ENCODE data around the gene KIAA0753.
"Not testable (repeated sequence)": the region's sequence is repeated elsewhere in the genome, so short reads cannot be mapped to it uniquely, and the experiment has no call there.

Gene KIAA0753

DNA sequence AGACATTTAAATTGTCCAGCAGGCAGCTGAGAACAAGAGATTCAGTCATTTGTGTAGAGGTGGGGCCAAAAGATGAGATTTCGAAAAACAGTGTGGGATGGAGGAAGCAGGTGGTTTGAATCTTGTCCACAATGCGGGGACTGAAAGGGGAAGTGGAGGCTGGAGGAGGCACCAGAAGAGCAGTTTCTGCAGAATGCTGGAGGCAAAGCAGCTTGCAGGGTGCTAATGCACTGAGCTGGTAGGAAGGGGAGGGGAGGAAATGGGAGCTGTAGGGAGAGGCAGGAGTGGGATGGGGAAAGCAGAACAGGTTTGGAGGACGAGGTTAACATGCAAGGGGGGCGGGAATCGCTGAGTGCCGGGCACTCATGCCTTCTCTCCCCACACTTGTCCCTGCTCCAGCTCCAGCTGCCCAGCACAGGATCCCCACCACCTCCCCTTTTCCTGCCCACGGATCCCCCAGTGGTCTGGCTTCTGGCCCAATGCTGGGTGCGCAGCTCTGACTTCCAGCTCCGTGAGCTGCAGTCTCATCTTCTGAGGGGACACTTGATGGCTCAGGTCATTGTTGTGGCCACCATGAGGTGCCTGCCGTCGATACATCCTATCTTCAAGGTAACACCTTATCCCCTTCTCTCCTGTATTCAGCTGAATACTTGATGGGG, 20.4 kb upstream of the KIAA0753 start:
- Mint-ChIP-seq H3K36me3 (ENCODE audit: low read depth) (peaks cover 15% of the 10 kb centered on the region), H3K4me3 (peak overlapping the region; percentile 79), H3K9me3 (no peaks in the 10 kb centered on the region), H3K4me1 (ENCODE audit: low read depth) (peaks cover 59% of the 10 kb centered on the region), H3K27ac (peak overlapping the region; percentile 85), H3K27me3 (peaks cover 19% of the 10 kb centered on the region)
- intact Hi-C loops (cut with micrococcal nuclease) = loop anchor here (10.0 kb wide), 3 partner anchors 94 to 344 kb away; partner anchors contain the start of gene XAF1

DNA sequence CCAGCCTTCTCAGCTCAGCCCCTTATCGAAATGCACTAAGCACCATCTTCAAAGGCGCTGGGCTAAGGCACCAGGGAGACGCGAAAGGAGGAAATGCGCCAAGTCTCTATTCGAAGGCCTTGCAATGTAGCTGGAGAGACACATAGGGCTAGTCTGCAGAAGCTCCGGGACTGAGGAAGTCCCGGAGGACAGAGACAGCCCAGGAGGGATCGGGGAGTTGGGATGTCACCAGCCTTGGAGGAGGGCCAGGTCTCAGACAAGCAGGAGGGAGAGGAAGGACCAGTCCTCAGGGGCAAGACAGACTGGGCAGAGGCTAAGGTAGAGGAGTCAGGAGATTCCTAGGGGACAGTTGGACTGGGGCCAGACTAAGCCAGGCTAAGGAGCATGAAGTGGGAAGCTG, 19.6 kb upstream of the KIAA0753 start:
- Mint-ChIP-seq H3K4me3 (peak overlapping the region; percentile 79), H3K36me3 (ENCODE audit: low read depth) (peaks cover 21% of the 10 kb centered on the region)
- intact Hi-C loops (cut with micrococcal nuclease) = loop anchor here (10.0 kb wide), 3 partner anchors 95 to 345 kb away; partner anchors contain the start of gene XAF1

DNA sequence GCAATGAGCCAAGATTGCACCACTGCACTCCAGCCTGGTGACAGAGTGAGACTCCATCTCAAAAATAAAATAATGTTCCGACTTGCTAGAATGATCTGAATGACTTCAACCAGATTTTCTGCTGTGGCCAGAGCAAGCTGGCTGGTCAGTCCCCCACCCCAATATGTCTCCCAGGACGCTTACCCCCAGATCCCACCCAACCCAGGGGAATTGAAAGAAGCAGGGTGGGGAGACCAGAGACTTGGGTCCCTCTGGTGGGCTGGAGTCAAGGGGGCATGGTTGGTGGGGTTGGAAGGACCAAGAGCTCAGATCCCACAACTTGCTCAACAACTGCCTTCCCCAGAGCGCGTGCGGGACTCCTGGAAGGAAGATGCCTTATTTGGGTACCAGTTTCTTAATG, 17.9 kb upstream of the KIAA0753 start:
- Mint-ChIP-seq H3K27me3 (peaks cover 41% of the 10 kb centered on the region), H3K4me1 (ENCODE audit: low read depth) (peaks cover 75% of the 10 kb centered on the region), H3K36me3 (ENCODE audit: low read depth) (peaks cover 36% of the 10 kb centered on the region)
- H3K9me3 Mint-ChIP-seq; H3K4me3 Mint-ChIP-seq; H3K27ac Mint-ChIP-seq; intact Hi-C loops (cut with micrococcal nuclease): not testable (repeated sequence)

More for the DNA sequence above, 19.6 kb upstream of the KIAA0753 start:
- Mint-ChIP-seq H3K27ac (peak overlapping the region; percentile 85), H3K4me1 (ENCODE audit: low read depth) (peaks cover 62% of the 10 kb centered on the region), H3K9me3 (no peaks in the 10 kb centered on the region), H3K27me3 (peaks cover 25% of the 10 kb centered on the region)

DNA sequence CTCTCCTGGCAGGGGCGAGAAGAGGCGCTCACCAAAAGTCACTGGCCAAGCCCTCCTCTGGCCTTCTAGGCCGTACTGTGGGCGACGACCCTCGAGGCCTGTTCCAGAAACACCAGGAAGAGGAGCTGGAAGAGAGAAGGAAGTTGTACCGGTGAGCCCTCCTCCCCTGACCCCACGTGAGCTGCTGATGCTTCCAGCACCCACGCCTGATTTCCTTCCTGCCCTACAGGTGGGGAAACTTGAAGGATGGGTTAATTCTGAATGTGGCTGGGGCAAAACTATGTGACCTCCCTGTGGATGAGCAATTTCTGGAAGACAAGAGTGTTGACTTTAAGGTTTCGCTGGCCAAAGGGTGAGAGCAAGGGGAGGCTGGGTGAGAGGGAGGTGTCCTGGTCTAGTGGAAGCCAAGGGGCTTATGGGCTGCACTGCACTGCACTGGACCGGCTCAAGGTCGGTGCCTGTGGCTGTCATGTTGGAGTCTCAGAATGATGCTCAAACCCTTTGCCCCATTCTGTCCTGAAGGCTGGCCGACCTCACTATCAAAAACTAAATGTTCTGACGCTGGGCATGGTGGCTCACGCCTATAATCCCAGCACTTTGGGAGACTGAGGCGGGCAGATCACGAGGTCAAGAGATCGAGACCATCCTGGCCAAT, 17.2 kb upstream of the KIAA0753 start:
- H3K36me3 Mint-ChIP-seq (ENCODE audit: low read depth) = peaks cover 35% of the 10 kb centered on the region
- peaks cover 75% of the 10 kb centered on the region for H3K4me1 Mint-ChIP-seq (ENCODE audit: low read depth)
- H3K27me3 Mint-ChIP-seq = peaks cover 45% of the 10 kb centered on the region
- no peaks in the 10 kb centered on the region for H3K9me3 Mint-ChIP-seq
- H3K27ac Mint-ChIP-seq = peak overlapping the region; percentile 61
- intact Hi-C loops (cut with micrococcal nuclease) = no loop called here
- H3K4me3 Mint-ChIP-seq = peak overlapping the region; percentile 75

DNA sequence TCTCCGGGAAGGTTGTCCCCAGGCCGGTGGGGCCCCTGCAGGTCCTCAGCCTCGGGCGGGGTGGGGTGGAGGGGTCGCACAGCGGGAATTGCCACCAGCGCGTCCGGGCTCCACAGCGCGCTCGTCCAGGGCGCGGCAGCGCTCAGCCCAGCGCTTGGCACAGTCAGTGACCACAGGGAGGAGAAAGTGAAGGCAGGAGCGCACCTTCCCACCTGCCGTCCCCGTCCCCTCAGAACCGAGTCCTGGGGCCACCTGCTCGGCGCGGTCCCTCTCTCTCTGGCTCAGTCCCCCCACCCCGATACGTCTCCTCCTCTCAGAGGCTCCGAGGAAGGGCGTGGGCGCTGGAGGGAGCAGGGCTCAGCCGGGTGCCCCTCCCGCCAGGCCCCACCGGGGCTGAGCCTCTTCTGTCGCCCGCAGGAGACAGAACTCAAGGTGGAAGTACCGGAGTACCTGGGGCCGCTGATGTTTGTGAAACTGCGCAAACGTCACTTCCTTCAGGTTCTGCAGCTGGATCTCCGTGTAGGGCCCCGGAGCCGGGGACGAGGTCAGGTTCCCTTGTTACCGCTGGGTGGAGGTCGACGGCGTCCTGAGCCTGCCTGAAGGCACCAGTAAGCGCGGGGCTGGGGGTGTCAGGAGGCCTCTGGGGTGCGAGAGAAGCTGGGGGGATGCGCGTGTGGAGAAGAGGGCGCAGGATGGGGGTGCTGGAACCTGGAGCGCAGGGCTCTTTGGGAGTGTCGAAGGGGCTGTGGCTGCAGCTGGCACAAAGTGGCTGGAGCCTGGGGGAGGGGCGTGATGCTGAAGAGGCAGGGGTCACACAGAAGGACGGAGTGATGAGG, 16.5 kb upstream of the KIAA0753 start:
- Mint-ChIP-seq H3K36me3 (ENCODE audit: low read depth) (peaks cover 31% of the 10 kb centered on the region), H3K27ac (peak overlapping the region; percentile 61), H3K27me3 (peaks cover 48% of the 10 kb centered on the region), H3K4me3 (peak overlapping the region; percentile 75), H3K4me1 (ENCODE audit: low read depth) (peaks cover 74% of the 10 kb centered on the region)
- intact Hi-C loops (cut with micrococcal nuclease); H3K9me3 Mint-ChIP-seq: not testable (repeated sequence)

DNA sequence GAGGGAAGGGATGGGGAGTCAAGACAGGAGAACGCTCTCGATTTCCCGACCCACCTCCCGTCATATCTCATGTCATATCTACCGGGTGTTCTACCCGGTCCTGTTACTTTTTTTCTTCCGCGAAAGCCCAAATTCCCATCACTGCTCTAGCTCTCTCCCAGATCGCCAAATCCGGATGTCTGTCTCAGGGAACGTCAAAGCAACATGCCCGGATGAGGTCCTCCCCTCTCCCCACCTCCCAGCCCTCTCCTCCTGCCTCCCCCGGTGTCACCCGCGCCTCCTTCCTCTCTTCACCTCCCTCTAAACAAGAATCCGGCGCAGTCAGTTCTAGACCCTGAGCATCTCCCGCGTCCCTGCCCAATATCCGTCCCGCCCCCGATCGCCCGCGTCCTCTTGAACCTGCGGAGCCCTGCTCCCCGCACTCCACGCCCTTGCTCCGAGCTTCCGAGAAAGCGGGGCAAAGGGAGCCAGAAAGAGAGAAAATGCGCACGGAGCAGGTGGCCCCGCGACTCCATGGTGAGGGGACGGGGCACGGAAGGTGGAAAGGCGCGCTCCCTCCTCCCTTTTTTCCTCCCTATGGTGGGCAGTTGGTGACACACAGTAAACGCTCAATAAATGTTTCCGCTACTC, 15.3 kb upstream of the KIAA0753 start:
- Mint-ChIP-seq H3K4me3 (peak overlapping the region; percentile 74), H3K4me1 (ENCODE audit: low read depth) (peaks cover 66% of the 10 kb centered on the region), H3K27me3 (peaks cover 48% of the 10 kb centered on the region), H3K27ac (peak overlapping the region; percentile 25), H3K36me3 (ENCODE audit: low read depth) (peaks cover 38% of the 10 kb centered on the region)
- H3K9me3 Mint-ChIP-seq; intact Hi-C loops (cut with micrococcal nuclease): not testable (repeated sequence)

DNA sequence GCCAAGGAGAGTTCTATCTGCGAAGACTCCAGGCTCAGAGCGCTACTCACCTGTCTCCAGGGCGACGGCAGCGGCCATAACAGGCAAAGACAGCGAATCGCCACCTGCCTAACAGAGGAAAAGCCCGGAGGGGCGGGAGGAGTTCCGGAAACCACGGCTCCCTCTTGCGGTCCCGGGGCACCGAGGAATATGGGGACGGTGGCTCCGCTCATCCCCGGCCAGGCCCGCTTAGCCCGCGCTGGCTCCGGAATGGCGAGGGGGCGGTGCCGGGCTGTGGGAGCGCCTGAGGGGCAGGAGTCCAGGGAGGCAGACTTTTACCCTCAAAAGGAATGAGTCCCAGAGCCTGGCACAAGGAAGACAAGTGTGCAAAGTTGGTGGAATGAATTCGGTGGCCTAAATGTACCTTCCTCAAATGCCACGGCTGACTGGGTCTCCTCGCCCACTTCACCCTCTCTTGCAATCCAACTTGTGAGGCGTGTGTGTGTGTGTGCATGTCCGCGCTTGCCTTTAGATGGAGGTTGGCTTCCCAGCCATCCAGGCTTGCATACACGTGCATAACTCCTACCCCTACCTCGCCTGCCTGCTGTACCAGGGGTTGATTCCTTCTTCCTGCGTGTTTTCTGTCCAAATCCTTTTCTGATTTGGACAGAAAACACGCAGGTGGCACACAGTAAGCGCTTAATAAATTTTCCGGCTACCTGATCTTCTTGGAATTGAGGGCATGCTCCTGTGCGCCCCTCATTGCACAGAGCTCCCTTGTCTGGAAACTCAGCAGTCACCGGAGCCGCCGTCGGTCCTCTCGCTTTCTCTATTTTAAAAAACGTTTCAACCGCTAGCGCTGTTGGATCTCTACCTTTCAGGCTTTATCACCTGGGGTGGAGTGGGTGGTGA, 14.6 kb upstream of the KIAA0753 start:
- intact Hi-C loops (cut with micrococcal nuclease) = no loop called here

DNA sequence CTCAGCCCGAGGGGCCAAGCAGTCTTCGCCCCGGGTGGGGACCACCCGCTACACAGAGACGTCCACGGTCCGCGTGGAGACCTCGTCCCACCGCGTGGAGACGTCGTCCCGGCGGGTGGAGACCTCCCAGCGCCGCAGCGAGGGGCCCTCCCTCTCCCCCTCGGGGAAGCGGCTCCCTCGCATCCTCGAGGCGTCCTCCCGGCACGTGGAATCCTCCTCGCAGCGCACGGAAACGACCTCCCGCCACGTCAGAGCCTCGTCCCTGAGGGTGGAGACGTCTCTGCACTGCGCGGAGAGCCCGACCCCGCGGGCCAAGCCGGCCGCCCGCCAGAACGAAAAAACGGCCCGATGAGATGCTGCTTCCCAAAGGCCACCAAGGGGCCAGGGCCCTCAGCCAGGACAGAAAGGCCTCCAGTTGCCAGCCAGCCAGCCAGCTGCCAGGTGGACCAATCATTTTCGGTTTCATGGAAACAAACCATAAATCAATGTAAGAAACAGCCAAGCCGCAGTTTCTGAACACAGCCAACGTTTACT, 11.5 kb upstream of the KIAA0753 start:
- peaks cover 36% of the 10 kb centered on the region for H3K27me3 Mint-ChIP-seq
- H3K4me1 Mint-ChIP-seq (ENCODE audit: low read depth) = peaks cover 71% of the 10 kb centered on the region
- H3K36me3 Mint-ChIP-seq (ENCODE audit: low read depth) = peaks cover 65% of the 10 kb centered on the region
- H3K27ac Mint-ChIP-seq = peak overlapping the region; percentile 98
- H3K4me3 Mint-ChIP-seq = peak overlapping the region; percentile 96
- H3K9me3 Mint-ChIP-seq = no peaks in the 10 kb centered on the region
- intact Hi-C loops (cut with micrococcal nuclease) = no loop called here

More for the DNA sequence above, 14.6 kb upstream of the KIAA0753 start:
- no peaks in the 10 kb centered on the region for H3K9me3 Mint-ChIP-seq
- peaks cover 64% of the 10 kb centered on the region for H3K4me1 Mint-ChIP-seq (ENCODE audit: low read depth)
- H3K27me3 Mint-ChIP-seq = peaks cover 48% of the 10 kb centered on the region
- peak overlapping the region; percentile 25 for H3K27ac Mint-ChIP-seq
- H3K4me3 Mint-ChIP-seq = peak overlapping the region; percentile 59
- peaks cover 41% of the 10 kb centered on the region for H3K36me3 Mint-ChIP-seq (ENCODE audit: low read depth)

DNA sequence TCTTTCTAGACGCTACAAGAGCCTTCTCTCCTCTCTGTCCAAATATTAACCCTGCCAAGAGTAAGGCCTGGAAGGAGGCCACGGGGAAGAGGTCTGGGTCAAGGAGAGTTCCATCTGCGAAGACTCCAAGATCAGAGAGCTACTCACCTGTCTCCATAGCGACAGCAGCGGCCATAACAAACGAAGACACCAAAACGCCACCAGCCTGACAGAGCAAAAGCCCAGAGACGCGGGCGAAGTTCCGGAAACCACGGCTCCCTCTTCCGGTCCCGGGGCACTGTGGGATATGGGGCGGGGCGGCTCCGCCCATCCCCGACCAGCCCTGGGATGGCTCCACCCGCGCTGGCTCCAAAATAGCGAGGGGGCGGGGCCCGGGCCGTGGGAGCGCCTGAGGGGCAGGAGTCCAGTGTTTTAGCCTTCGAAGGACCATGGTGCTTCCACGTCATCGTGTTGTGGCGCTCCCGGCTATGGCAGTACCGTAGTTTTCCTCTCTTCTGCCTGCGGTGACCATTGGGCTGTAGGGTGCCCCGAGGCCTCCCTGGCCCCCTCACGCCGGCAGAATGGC, 10.9 kb upstream of the KIAA0753 start, which contains the start of the genes C17orf100 and MED31:
C17orf100 (plus strand) TSS at position 409 of the 565 bp plus-strand sequence; CDS start at position 561, 152 bp downstream.
MED31 (minus strand) TSS at position 252 of the 565 bp plus-strand sequence; CDS start at position 175, 77 bp downstream.
- peaks cover 76% of the 10 kb centered on the region for H3K4me1 Mint-ChIP-seq (ENCODE audit: low read depth)
- H3K27me3 Mint-ChIP-seq = peaks cover 35% of the 10 kb centered on the region
- peak within 1 kb of the TSS; percentile 96 for H3K4me3 Mint-ChIP-seq
- intact Hi-C loops (cut with micrococcal nuclease) = no loop called here
- H3K9me3 Mint-ChIP-seq = no peaks in the 10 kb centered on the region
- H3K27ac Mint-ChIP-seq = peak within 1 kb of the TSS; percentile 98
- H3K36me3 Mint-ChIP-seq (ENCODE audit: low read depth) = peaks cover 71% of the 10 kb centered on the region

DNA sequence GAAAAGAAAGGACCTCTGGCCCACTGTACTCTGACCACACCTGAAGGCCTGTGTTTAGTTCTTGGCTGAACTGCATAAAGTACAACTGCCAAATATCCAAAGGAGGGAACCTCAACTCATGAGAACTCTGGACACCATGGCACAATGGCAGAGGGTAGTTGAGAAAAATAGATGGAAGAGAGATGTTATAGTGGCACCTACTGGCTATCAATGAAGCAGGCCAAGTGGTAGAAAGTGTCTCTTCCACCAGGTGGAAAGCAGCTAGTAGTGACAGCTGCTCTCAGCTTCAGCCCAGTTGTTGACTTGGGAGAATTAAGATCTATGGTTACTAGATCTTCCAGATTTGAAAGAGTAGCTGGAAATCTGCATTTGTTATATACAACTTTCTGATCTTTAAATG, 7.7 kb upstream of the KIAA0753 start:
- Mint-ChIP-seq H3K4me3 (no peak overlapping the region), H3K9me3 (no peaks in the 10 kb centered on the region), H3K27ac (peak overlapping the region; percentile 52), H3K27me3 (peaks cover 6% of the 10 kb centered on the region), H3K4me1 (ENCODE audit: low read depth) (peaks cover 51% of the 10 kb centered on the region), H3K36me3 (ENCODE audit: low read depth) (peaks cover 79% of the 10 kb centered on the region)
- intact Hi-C loops (cut with micrococcal nuclease) = loop anchor here (1.0 to 10.0 kb wide), 2 partner anchors 175 to 367 kb away; partner anchors contain the start of gene RNASEK

DNA sequence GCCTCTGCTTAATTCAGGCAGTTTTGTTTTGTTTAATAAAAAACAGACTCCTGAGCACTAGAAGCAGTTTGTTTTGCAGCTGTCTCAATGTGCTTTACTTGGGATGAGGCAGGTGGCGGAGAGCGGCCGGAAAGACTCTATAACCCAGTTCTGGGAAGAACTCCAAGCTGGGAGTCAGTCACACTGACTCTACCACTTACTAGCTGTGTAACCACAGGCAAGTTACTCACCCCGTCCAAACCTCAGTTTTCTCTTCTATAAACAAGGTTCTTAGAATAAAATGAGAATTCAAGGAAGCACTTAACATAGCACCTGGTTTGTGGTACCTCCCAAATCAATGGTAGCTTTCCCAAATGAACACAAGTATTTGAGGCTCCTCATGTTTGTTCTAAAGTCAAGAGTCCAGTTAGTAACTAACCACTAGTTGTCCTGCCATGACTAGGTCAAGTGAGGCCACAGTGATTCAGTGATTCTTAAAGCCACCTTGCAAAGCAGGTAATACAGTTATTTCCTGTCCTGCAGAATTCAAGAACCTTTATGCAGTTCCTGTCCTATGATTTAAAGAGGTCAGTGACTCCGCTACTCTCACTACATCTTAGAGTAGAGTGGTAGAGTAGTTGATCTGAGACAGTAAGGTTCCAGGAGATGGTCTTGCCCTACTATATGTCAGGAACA, 3.1 kb upstream of the KIAA0753 start:
- Mint-ChIP-seq H3K9me3 (no peaks in the 10 kb centered on the region), H3K4me1 (ENCODE audit: low read depth) (peaks cover 49% of the 10 kb centered on the region), H3K27me3 (peaks cover 3% of the 10 kb centered on the region), H3K27ac (no peak overlapping the region), H3K36me3 (ENCODE audit: low read depth) (peaks cover 84% of the 10 kb centered on the region), H3K4me3 (no peak overlapping the region)
- intact Hi-C loops (cut with micrococcal nuclease) = loop anchor here (10.0 kb wide), 1 partner anchor 371 kb away; the partner anchor contains the start of gene RNASEK

DNA sequence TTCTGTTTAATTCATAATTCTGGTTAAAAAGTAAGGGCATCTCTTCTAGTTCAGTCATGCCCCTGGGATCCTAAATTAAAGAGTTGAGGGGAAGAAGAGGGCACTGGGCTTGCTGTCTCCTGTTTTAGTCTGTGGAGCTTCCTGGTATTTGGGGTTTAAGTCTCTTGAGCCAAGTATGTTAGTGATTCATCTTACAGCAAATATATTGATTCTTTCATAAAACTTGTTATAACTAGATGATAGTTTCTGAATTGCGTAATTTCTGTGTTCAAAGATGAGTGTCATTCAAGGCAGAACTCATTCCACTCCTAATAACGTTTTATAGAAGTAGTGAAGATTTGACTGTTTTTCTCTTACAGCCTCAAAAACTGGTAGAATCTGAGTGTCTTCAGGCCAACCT, 2.1 kb upstream of the KIAA0753 start:
- peaks cover 3% of the 10 kb centered on the region for H3K27me3 Mint-ChIP-seq
- intact Hi-C loops (cut with micrococcal nuclease) = loop anchor here (10.0 kb wide), 1 partner anchor 372 kb away; the partner anchor contains the start of gene RNASEK
- H3K4me3 Mint-ChIP-seq = no peak overlapping the region
- peaks cover 80% of the 10 kb centered on the region for H3K36me3 Mint-ChIP-seq (ENCODE audit: low read depth)
- no peak overlapping the region for H3K27ac Mint-ChIP-seq
- peaks cover 49% of the 10 kb centered on the region for H3K4me1 Mint-ChIP-seq (ENCODE audit: low read depth)
- H3K9me3 Mint-ChIP-seq = no peaks in the 10 kb centered on the region
